PC-3 (cell line): ENCODE data around the gene GFAP.

Source experiments
- CTCF ChIP-seq: fragments of 300-600 bp; sonication (generic); conservative IDR thresholded peaks from 2 replicates; pipeline ENCODE4 v1.5.1; 2017; ENCODE audit warnings: antibody characterized with exemption, low read depth, mild to moderate bottlenecking, low read length
- EZH2 ChIP-seq: fragments of 300-600 bp; sonication (generic); IDR thresholded peaks from one replicate; pipeline ENCODE4 v1.6.1; 2017; ENCODE audit warnings: antibody characterized with exemption, mild to moderate bottlenecking, low read length; ENCODE audit not compliant: unreplicated experiment

GRCh38 chr17:44872131-44872768 is 43.0 kb downstream of the GFAP start:
- no peak for TF ChIP-seq CTCF
- no peak for TF ChIP-seq EZH2
